GM23338 (cell line): ENCODE data around the gene CPNE5. TPM values are rescaled to one million over a fixed set of nuclear protein-coding genes. Genes with fewer than 3 reads are reported as not detected.

Experiments used
- ATAC-seq: fragments of 200-7000 bp; cut with Tn5 transposase; 3 replicates; pipeline ENCODE4 v1.9.1; 2020
- DNase-seq: peaks from one replicate; pipeline ENCODE4 v3.0.0-alpha.2; 2015; ENCODE audit warnings: low spot score
- H2AFZ ChIP-seq: fragments of 200-600 bp; sonication (generic); 2 replicates; pipeline ENCODE4 v1.8.0; 2016; ENCODE audit warnings: antibody characterized with exemption, mild to moderate bottlenecking, moderate library complexity
- H3F3A ChIP-seq: fragments of 200-600 bp; sonication (generic); replicated peaks from 2 replicates; pipeline ENCODE4 v1.8.0; 2017; ENCODE audit warnings: antibody characterized with exemption, mixed run types, low read depth
- H3K27ac ChIP-seq: fragments of 200-600 bp; sonication (generic); 2 replicates; pipeline ENCODE4 v1.6.1; 2016; ENCODE audit warnings: low read depth
- H3K27me3 ChIP-seq: fragments of 200-600 bp; sonication (generic); 2 replicates; pipeline ENCODE4 v1.8.0; 2016; ENCODE audit warnings: mild to moderate bottlenecking, mixed run types, moderate library complexity; ENCODE audit not compliant: insufficient read depth
- H3K36me3 ChIP-seq: fragments of 200-600 bp; sonication (generic); 2 replicates; pipeline ENCODE4 v1.8.0; 2016; ENCODE audit warnings: mild to moderate bottlenecking; ENCODE audit not compliant: insufficient read depth
- H3K4me1 ChIP-seq: fragments of 200-600 bp; sonication (generic); 2 replicates; pipeline ENCODE4 v1.8.0; 2016; ENCODE audit warnings: mild to moderate bottlenecking, moderate library complexity; ENCODE audit not compliant: insufficient read depth
- H3K4me2 ChIP-seq: fragments of 200-600 bp; sonication (generic); 2 replicates; pipeline ENCODE4 v1.7.1; 2017; ENCODE audit warnings: mixed run types
- H3K4me3 ChIP-seq: fragments of 200-600 bp; sonication (generic); 2 replicates; pipeline ENCODE4 v1.6.1; 2016; ENCODE audit warnings: mixed run types
- H3K79me2 ChIP-seq: fragments of 200-600 bp; sonication (generic); replicated peaks from 2 replicates; pipeline ENCODE4 v1.8.0; 2017; ENCODE audit warnings: mild to moderate bottlenecking; ENCODE audit not compliant: insufficient read depth
- H3K9me2 ChIP-seq: fragments of 200-600 bp; sonication (generic); 2 replicates; pipeline ENCODE4 v1.8.0; 2017; ENCODE audit not compliant: insufficient read depth
- H4K20me1 ChIP-seq: fragments of 200-600 bp; sonication (generic); replicated peaks from 2 replicates; pipeline ENCODE4 v1.8.0; 2017; ENCODE audit warnings: mild to moderate bottlenecking; ENCODE audit not compliant: insufficient read depth
- H3K27ac Mint-ChIP-seq: 2 replicates; pipeline ENCODE4 v1.8.0; 2020; ENCODE audit warnings: inconsistent platforms, mild to moderate bottlenecking, moderate library complexity, mixed read lengths
- H3K27me3 Mint-ChIP-seq: 3 replicates; pipeline ENCODE4 v1.8.0; 2022; ENCODE audit warnings: low read depth, mild to moderate bottlenecking, moderate library complexity, mixed read lengths, inconsistent platforms; ENCODE audit not compliant: insufficient read depth, poor library complexity
- H3K36me3 Mint-ChIP-seq: 3 replicates; pipeline ENCODE4 v1.8.0; 2021; ENCODE audit warnings: low read depth, mild to moderate bottlenecking, inconsistent platforms, moderate library complexity, mixed read lengths
- H3K4me1 Mint-ChIP-seq: 3 replicates; pipeline ENCODE4 v1.8.0; 2020; ENCODE audit warnings: mild to moderate bottlenecking, inconsistent platforms, mixed read lengths
- H3K4me3 Mint-ChIP-seq: 3 replicates; pipeline ENCODE4 v1.8.0; 2021; ENCODE audit warnings: moderate library complexity, mild to moderate bottlenecking, inconsistent platforms, mixed read lengths
- H3K9me3 Mint-ChIP-seq: 3 replicates; pipeline ENCODE4 v1.8.0; 2020; ENCODE audit warnings: moderate library complexity, mild to moderate bottlenecking, inconsistent platforms, mixed read lengths
- CREB1 ChIP-seq: fragments of 250-450 bp; sonication (Bioruptor Pico); IDR thresholded peaks from 2 replicates; pipeline ENCODE4 v1.5.0; 2020; ENCODE audit warnings: low read depth, mild to moderate bottlenecking, moderate library complexity
- CTCF ChIP-seq, 2 experiments: fragments of 200-600 bp in 1 of 2; sonication (generic) in 1 of 2; conservative IDR thresholded peaks; 2 replicates each; pipeline versions ENCODE4 v1.5.1 to v1.6.1; 2016 to 2017; ENCODE audit warnings: antibody characterized with exemption in 2 of 2, low read depth in 2 of 2, mild to moderate bottlenecking in 2 of 2, moderate library complexity in 1 of 2
- ETS1 ChIP-seq: IDR thresholded peaks from 2 replicates; pipeline ENCODE4 v1.6.1; 2016; ENCODE audit warnings: antibody characterized with exemption
- EZH2 ChIP-seq: fragments of 200-600 bp; sonication (generic); IDR thresholded peaks from one replicate; pipeline ENCODE4 v1.8.0; 2017; ENCODE audit warnings: antibody characterized with exemption, mild to moderate bottlenecking, low read depth; ENCODE audit not compliant: unreplicated experiment
- EZH2phosphoT487 ChIP-seq: fragments of 200-600 bp; sonication (generic); IDR thresholded peaks from one replicate; pipeline ENCODE4 v1.8.1; 2018; ENCODE audit warnings: antibody characterized with exemption; ENCODE audit not compliant: unreplicated experiment
- JUNB ChIP-seq: IDR thresholded peaks from one replicate; pipeline ENCODE4 v1.6.1; 2016; ENCODE audit warnings: antibody characterized with exemption; ENCODE audit not compliant: unreplicated experiment
- NANOG ChIP-seq: IDR thresholded peaks from 2 replicates; pipeline ENCODE4 v1.6.1; 2016; ENCODE audit warnings: antibody characterized with exemption, borderline replicate concordance
- POLR2AphosphoS5 ChIP-seq: IDR thresholded peaks from 2 replicates; pipeline ENCODE4 v1.6.1; 2016; ENCODE audit warnings: antibody characterized with exemption, low read depth
- REST ChIP-seq: IDR thresholded peaks from one replicate; pipeline ENCODE4 v1.6.1; 2018; ENCODE audit warnings: antibody characterized with exemption; ENCODE audit not compliant: unreplicated experiment
- STAT1 ChIP-seq: IDR thresholded peaks from one replicate; pipeline ENCODE4 v1.6.1; 2016; ENCODE audit warnings: antibody characterized with exemption; ENCODE audit not compliant: unreplicated experiment
- ZNF114 ChIP-seq: fragments of 250-450 bp; sonication (Bioruptor Pico); IDR thresholded peaks from 2 replicates; pipeline ENCODE4 v1.5.0; 2020; ENCODE audit warnings: mild to moderate bottlenecking, moderate library complexity
- ZNF331 ChIP-seq: fragments of 250-450 bp; sonication (Bioruptor Pico); IDR thresholded peaks from 2 replicates; pipeline ENCODE4 v1.5.0; 2020; ENCODE audit warnings: low read depth, mild to moderate bottlenecking, moderate library complexity
- ZNF462 ChIP-seq: fragments of 250-450 bp; sonication (Bioruptor Pico); IDR thresholded peaks from 2 replicates; pipeline ENCODE4 v1.5.0; 2020; ENCODE audit warnings: mild to moderate bottlenecking, moderate library complexity
- polyA plus RNA-seq: library from polyadenylated mRNA; unstranded; fragments of >200 nt; fragmentation: Nextera tagmentation; extraction: Ambion mirVana; gene quantifications from 2 replicates; pipeline ENCODE4 v1.2.1, GENCODE V29; 2016
- total RNA-seq: library from RNA; depleted of rRNA; stranded (reverse); fragments of >200 nt; shearing (Covaris generic); gene quantifications from 2 replicates; pipeline ENCODE4 v1.2.3, GENCODE V29; 2014

The CPNE5 gene
- total and polyA plus RNA-seq, 2 experiments from 2014 or later: 0.14 to 0.42 TPM

- Histone ChIP-seq H3K79me2 (no peaks in the 10 kb centered on the region), H3K4me3 (no peak overlapping the region), H3K36me3 (no peaks in the 10 kb centered on the region), H3K4me1 (no peaks in the 10 kb centered on the region), H3K27ac (no peak overlapping the region), H3K27me3 (no peaks in the 10 kb centered on the region), H2AFZ (no peak overlapping the region), H4K20me1 (no peaks in the 10 kb centered on the region), H3F3A (no peaks in the 10 kb centered on the region), H3K9me2 (no peaks in the 10 kb centered on the region), H3K4me2 (no peak overlapping the region)
- TF ChIP-seq JUNB (no peak), POLR2AphosphoS5 (no peak), ZNF462 (CRISPR knock-in tag) (no peak), REST (no peak), ETS1 (no peak), STAT1 (no peak), EZH2 (no peak), CTCF (conservative IDR thresholded peaks at IDR 0.05; ENCODE audit: low read depth in 2 of 2) (no peak), EZH2phosphoT487 (no peak), NANOG (no peak), ZNF114 (CRISPR knock-in tag) (no peak), ZNF331 (CRISPR knock-in tag) (no peak), CREB1 (no peak)
- Mint-ChIP-seq H3K27me3 (peaks cover 1% of the 10 kb centered on the region), H3K9me3 (no peaks in the 10 kb centered on the region), H3K4me1 (no peaks in the 10 kb centered on the region), H3K36me3 (no peaks in the 10 kb centered on the region), H3K27ac (no peak overlapping the region), H3K4me3 (no peak overlapping the region)
- ATAC-seq (no peak), DNase-seq (no peak)
Observed at GRCh38 chr6:36700071-36700812, 139.0 kb downstream of the CPNE5 start.
